ENCODE results near the gene RASA2.
"Not testable (repeated sequence)": the region's sequence is repeated elsewhere in the genome, so short reads cannot be mapped to it uniquely, and the experiment has no call there.

RASA2 gene

GRCh38 chr3:141465221-141465620 is 21.6 kb upstream of the RASA2 start:
- H3K4me1 ChIP-seq (ENCODE audit: insufficient read depth, low read length), result peaks cover 2% of the 10 kb centered on the region
- no peaks in the 10 kb centered on the region for H3K27me3 ChIP-seq (ENCODE audit: insufficient read depth, low read length)
- no peaks in the 10 kb centered on the region for H3K36me3 ChIP-seq (ENCODE audit: insufficient read depth, low read length)
- H2AFZ ChIP-seq (ENCODE audit: low read depth, low read length), result peak overlapping the region; percentile 71
- peaks cover 2% of the 10 kb centered on the region for H3K9me3 ChIP-seq (ENCODE audit: low read length)
- H3K4me3 ChIP-seq (ENCODE audit: low read length), result no peak overlapping the region

GRCh38 chr3:141466633-141467169 is 20.1 kb upstream of the RASA2 start:
- no peaks in the 10 kb centered on the region for H3K36me3 ChIP-seq (ENCODE audit: insufficient read depth, low read length)
- no peaks in the 10 kb centered on the region for H3K27me3 ChIP-seq (ENCODE audit: insufficient read depth, low read length)
- peaks cover 6% of the 10 kb centered on the region for H3K9me3 ChIP-seq (ENCODE audit: low read length)
- peaks cover 2% of the 10 kb centered on the region for H3K4me1 ChIP-seq (ENCODE audit: insufficient read depth, low read length)
- no peak overlapping the region for H3K4me3 ChIP-seq (ENCODE audit: low read length)
- no peak overlapping the region for H2AFZ ChIP-seq (ENCODE audit: low read depth, low read length)

GRCh38 chr3:141469720-141470119 is 17.1 kb upstream of the RASA2 start:
- Histone ChIP-seq H3K9me3 (ENCODE audit: low read length) (peaks cover 4% of the 10 kb centered on the region), H3K36me3 (ENCODE audit: insufficient read depth, low read length) (no peaks in the 10 kb centered on the region), H3K4me1 (ENCODE audit: insufficient read depth, low read length) (peaks cover 2% of the 10 kb centered on the region), H2AFZ (ENCODE audit: low read depth, low read length) (no peak overlapping the region), H3K4me3 (ENCODE audit: low read length) (no peak overlapping the region), H3K27me3 (ENCODE audit: insufficient read depth, low read length) (no peaks in the 10 kb centered on the region)

GRCh38 chr3:141471160-141471559 is 15.7 kb upstream of the RASA2 start:
- no peaks in the 10 kb centered on the region for H3K4me1 ChIP-seq (ENCODE audit: insufficient read depth, low read length)
- peaks cover 4% of the 10 kb centered on the region for H3K9me3 ChIP-seq (ENCODE audit: low read length)
- no peaks in the 10 kb centered on the region for H3K27me3 ChIP-seq (ENCODE audit: insufficient read depth, low read length)
- H2AFZ ChIP-seq (ENCODE audit: low read depth, low read length), result no peak overlapping the region
- no peak overlapping the region for H3K4me3 ChIP-seq (ENCODE audit: low read length)
- H3K36me3 ChIP-seq (ENCODE audit: insufficient read depth, low read length), result no peaks in the 10 kb centered on the region

GRCh38 chr3:141476033-141476432 is 10.8 kb upstream of the RASA2 start:
- peaks cover 6% of the 10 kb centered on the region for H3K27me3 ChIP-seq (ENCODE audit: insufficient read depth, low read length)
- no peak overlapping the region for H3K4me3 ChIP-seq (ENCODE audit: low read length)
- no peak overlapping the region for H2AFZ ChIP-seq (ENCODE audit: low read depth, low read length)

GRCh38 chr3:141477224-141477623 is 9.6 kb upstream of the RASA2 start:
- Histone ChIP-seq H3K36me3 (ENCODE audit: insufficient read depth, low read length) (no peaks in the 10 kb centered on the region), H3K27me3 (ENCODE audit: insufficient read depth, low read length) (peaks cover 6% of the 10 kb centered on the region), H2AFZ (ENCODE audit: low read depth, low read length) (no peak overlapping the region), H3K9me3 (ENCODE audit: low read length) (no peaks in the 10 kb centered on the region), H3K4me1 (ENCODE audit: insufficient read depth, low read length) (no peaks in the 10 kb centered on the region), H3K4me3 (ENCODE audit: low read length) (no peak overlapping the region)

More at GRCh38 chr3:141476033-141476432, 10.8 kb upstream of the RASA2 start:
- no peaks in the 10 kb centered on the region for H3K36me3 ChIP-seq (ENCODE audit: insufficient read depth, low read length)
- H3K9me3 ChIP-seq (ENCODE audit: low read length), result peaks cover 3% of the 10 kb centered on the region
- no peaks in the 10 kb centered on the region for H3K4me1 ChIP-seq (ENCODE audit: insufficient read depth, low read length)

- Histone ChIP-seq H3K9me3 (ENCODE audit: low read length) (no peaks in the 10 kb centered on the region), H3K27me3 (ENCODE audit: insufficient read depth, low read length) (peaks cover 6% of the 10 kb centered on the region), H3K4me3 (ENCODE audit: low read length) (no peak overlapping the region), H3K4me1 (ENCODE audit: insufficient read depth, low read length) (no peaks in the 10 kb centered on the region), H3K36me3 (ENCODE audit: insufficient read depth, low read length) (no peaks in the 10 kb centered on the region), H2AFZ (ENCODE audit: low read depth, low read length) (no peak overlapping the region)
Observed at GRCh38 chr3:141478139-141478538, 8.7 kb upstream of the RASA2 start.

- H3K27me3 ChIP-seq (ENCODE audit: insufficient read depth, low read length); H3K9me3 ChIP-seq (ENCODE audit: low read length); H2AFZ ChIP-seq (ENCODE audit: low read depth, low read length); H3K36me3 ChIP-seq (ENCODE audit: insufficient read depth, low read length); H3K4me1 ChIP-seq (ENCODE audit: insufficient read depth, low read length); H3K4me3 ChIP-seq (ENCODE audit: low read length): not testable (repeated sequence)
Observed at GRCh38 chr3:141478840-141479239, 8.0 kb upstream of the RASA2 start.

- H3K4me3 ChIP-seq (ENCODE audit: low read length), result no peak overlapping the region
- H2AFZ ChIP-seq (ENCODE audit: low read depth, low read length), result no peak overlapping the region
- H3K4me1 ChIP-seq (ENCODE audit: insufficient read depth, low read length), result peaks cover 7% of the 10 kb centered on the region
Observed at GRCh38 chr3:141482245-141482922, 4.4 kb upstream of the RASA2 start.

GRCh38 chr3:141484701-141485287 is 2.0 kb upstream of the RASA2 start:
- no peak overlapping the region for H3K4me3 ChIP-seq (ENCODE audit: low read length)
- peaks cover 23% of the 10 kb centered on the region for H3K4me1 ChIP-seq (ENCODE audit: insufficient read depth, low read length)
- no peaks in the 10 kb centered on the region for H3K36me3 ChIP-seq (ENCODE audit: insufficient read depth, low read length)
- no peaks in the 10 kb centered on the region for H3K9me3 ChIP-seq (ENCODE audit: low read length)
- H2AFZ ChIP-seq (ENCODE audit: low read depth, low read length), result no peak overlapping the region
- H3K27me3 ChIP-seq (ENCODE audit: insufficient read depth, low read length), result peaks cover 8% of the 10 kb centered on the region

More at GRCh38 chr3:141482245-141482922, 4.4 kb upstream of the RASA2 start:
- Histone ChIP-seq H3K36me3 (ENCODE audit: insufficient read depth, low read length) (no peaks in the 10 kb centered on the region), H3K9me3 (ENCODE audit: low read length) (no peaks in the 10 kb centered on the region), H3K27me3 (ENCODE audit: insufficient read depth, low read length) (peaks cover 8% of the 10 kb centered on the region)

GRCh38 chr3:141485641-141486495 is 959 bp upstream of the RASA2 start:
- Histone ChIP-seq H3K9me3 (ENCODE audit: low read length) (no peaks in the 10 kb centered on the region), H3K4me1 (ENCODE audit: insufficient read depth, low read length) (peaks cover 23% of the 10 kb centered on the region), H3K4me3 (ENCODE audit: low read length) (peak overlapping the region; percentile 55), H3K36me3 (ENCODE audit: insufficient read depth, low read length) (no peaks in the 10 kb centered on the region), H2AFZ (ENCODE audit: low read depth, low read length) (peak overlapping the region; percentile 64), H3K27me3 (ENCODE audit: insufficient read depth, low read length) (peaks cover 6% of the 10 kb centered on the region)

- peak overlapping the region; percentile 55 for H3K4me3 ChIP-seq (ENCODE audit: low read length)
- H3K36me3 ChIP-seq (ENCODE audit: insufficient read depth, low read length), result no peaks in the 10 kb centered on the region
- H3K4me1 ChIP-seq (ENCODE audit: insufficient read depth, low read length), result peaks cover 23% of the 10 kb centered on the region
- peaks cover 6% of the 10 kb centered on the region for H3K27me3 ChIP-seq (ENCODE audit: insufficient read depth, low read length)
- no peaks in the 10 kb centered on the region for H3K9me3 ChIP-seq (ENCODE audit: low read length)
- peak overlapping the region; percentile 64 for H2AFZ ChIP-seq (ENCODE audit: low read depth, low read length)
Observed at GRCh38 chr3:141486496-141486745, 406 bp upstream of the RASA2 start.
